OCI-LY7 (cell line): ENCODE measurements around the gene AMZ2.
"Not testable (repeated sequence)": the region's sequence is repeated elsewhere in the genome, so short reads cannot be mapped to it uniquely, and the experiment has no call there.

Experiments used
- CTCF ChIP-seq: fragments of 200-600 bp; sonication (generic); conservative IDR thresholded peaks from 2 replicates; pipeline ENCODE4 v1.5.1; 2014; ENCODE audit warnings: mild to moderate bottlenecking, antibody characterized with exemption, low read length, moderate library complexity, mixed read lengths
- EZH2phosphoT487 ChIP-seq: fragments of 200-600 bp; sonication (generic); IDR thresholded peaks from 2 replicates; pipeline ENCODE4 v1.6.1; 2018; ENCODE audit warnings: low read depth, borderline replicate concordance, mild to moderate bottlenecking, mixed run types, antibody characterized with exemption, low read length, moderate library complexity, mixed read lengths

- not testable (repeated sequence) for TF ChIP-seq CTCF, EZH2phosphoT487
Measured at GRCh38 chr17:68228039-68228680, 19.7 kb upstream of the AMZ2 start.
